ENCODE measurements around the gene PDE8A.

- TF ChIP-seq, protein P1, sequence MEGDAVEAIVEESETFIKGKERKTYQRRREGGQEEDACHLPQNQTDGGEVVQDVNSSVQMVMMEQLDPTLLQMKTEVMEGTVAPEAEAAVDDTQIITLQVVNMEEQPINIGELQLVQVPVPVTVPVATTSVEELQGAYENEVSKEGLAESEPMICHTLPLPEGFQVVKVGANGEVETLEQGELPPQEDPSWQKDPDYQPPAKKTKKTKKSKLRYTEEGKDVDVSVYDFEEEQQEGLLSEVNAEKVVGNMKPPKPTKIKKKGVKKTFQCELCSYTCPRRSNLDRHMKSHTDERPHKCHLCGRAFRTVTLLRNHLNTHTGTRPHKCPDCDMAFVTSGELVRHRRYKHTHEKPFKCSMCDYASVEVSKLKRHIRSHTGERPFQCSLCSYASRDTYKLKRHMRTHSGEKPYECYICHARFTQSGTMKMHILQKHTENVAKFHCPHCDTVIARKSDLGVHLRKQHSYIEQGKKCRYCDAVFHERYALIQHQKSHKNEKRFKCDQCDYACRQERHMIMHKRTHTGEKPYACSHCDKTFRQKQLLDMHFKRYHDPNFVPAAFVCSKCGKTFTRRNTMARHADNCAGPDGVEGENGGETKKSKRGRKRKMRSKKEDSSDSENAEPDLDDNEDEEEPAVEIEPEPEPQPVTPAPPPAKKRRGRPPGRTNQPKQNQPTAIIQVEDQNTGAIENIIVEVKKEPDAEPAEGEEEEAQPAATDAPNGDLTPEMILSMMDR (IDR thresholded peaks at IDR 0.05), result no peak
- TF ChIP-seq POLR2A (IDR thresholded peaks at IDR 0.05), result no peak
These were observed 190.1 kb downstream of the PDE8A start for GRCh38 chr15:85171736-85172135.
